Adrenal gland (tissue), 5 donors: ENCODE results near the gene ATF5.

Experiments used
- CTCF ChIP-seq, 6 experiments: fragments of 450-650 bp in 4 of 6; fragments of 200-600 bp in 2 of 6; sonication (generic) in 1 of 6; IDR thresholded peaks; 1 replicate in 5 of 6; 2 replicates in 1 of 6; pipeline versions ENCODE4 v1.5.1 to v1.8.0; 2016 to 2021; ENCODE audit warnings: antibody characterized with exemption in 6 of 6, mild to moderate bottlenecking in 2 of 6, moderate library complexity in 1 of 6
- POLR2A ChIP-seq, 2 donors: fragments of 450-650 bp; IDR thresholded peaks; one replicate each; pipeline ENCODE4 v1.6.1; 2017; ENCODE audit warnings: antibody characterized with exemption in 2 of 2, mild to moderate bottlenecking in 2 of 2, moderate library complexity in 1 of 2
- donor health status: DM: no; HTN: no; CAD: no.

- no peak for TF ChIP-seq CTCF (IDR thresholded peaks at IDR 0.05)
- TF ChIP-seq POLR2A (IDR thresholded peaks at IDR 0.05): no peak
These were observed 2.5 kb upstream of the ATF5 start for GRCh38 chr19:49926515-49926914.
